NCI-H1092 treated with DMSO at 0.1 percent for 48 hours (cell line): ENCODE data around the gene F2RL2.

Experiments used
- DNase-seq: peaks from one replicate; lab custom pipeline; 2025; lab: John Stamatoyannopoulos, UW

The F2RL2 gene

GRCh38 chr5:76622973-76623596 is at the start of gene F2RL2:
Gene F2RL2, minus strand, starts transcription at chr5:76623403. Its CDS starts 173 bp downstream, at chr5:76623230.
- DNase-seq, result no peak

- no peak for DNase-seq
Measured at GRCh38 chr5:76672242-76672641, 49.0 kb upstream of the F2RL2 start.

- DNase-seq, result no peak
Measured at GRCh38 chr5:76670508-76670907, 47.3 kb upstream of the F2RL2 start.

- no peak for DNase-seq
Measured at GRCh38 chr5:76669245-76669644, 46.0 kb upstream of the F2RL2 start.

- DNase-seq, result no peak
Measured at GRCh38 chr5:76667495-76667894, 44.3 kb upstream of the F2RL2 start.

- DNase-seq, result no peak
Measured at GRCh38 chr5:76664079-76664478, 40.9 kb upstream of the F2RL2 start.

- DNase-seq, result no peak
Measured at GRCh38 chr5:76663573-76663972, 40.4 kb upstream of the F2RL2 start.

- no peak for DNase-seq
Measured at GRCh38 chr5:76662521-76662920, 39.3 kb upstream of the F2RL2 start.

GRCh38 chr5:76660360-76660759 is 37.2 kb upstream of the F2RL2 start:
- no peak for DNase-seq

- DNase-seq, result no peak
Measured at GRCh38 chr5:76657683-76658311, 34.6 kb upstream of the F2RL2 start.

- no peak for DNase-seq
Measured at GRCh38 chr5:76657091-76657490, 33.9 kb upstream of the F2RL2 start.

GRCh38 chr5:76652809-76653414 is 29.7 kb upstream of the F2RL2 start:
- no peak for DNase-seq

- DNase-seq, result no peak
Measured at GRCh38 chr5:76649140-76649539, 25.9 kb upstream of the F2RL2 start.

GRCh38 chr5:76643371-76643770 is 20.2 kb upstream of the F2RL2 start:
- DNase-seq, result no peak

- DNase-seq, result no peak
Measured at GRCh38 chr5:76642390-76643040, 19.3 kb upstream of the F2RL2 start.

- no peak for DNase-seq
Measured at GRCh38 chr5:76641514-76642120, 18.4 kb upstream of the F2RL2 start.

GRCh38 chr5:76638479-76638878 is 15.3 kb upstream of the F2RL2 start:
- DNase-seq, result no peak

GRCh38 chr5:76637490-76637889 is 14.3 kb upstream of the F2RL2 start:
- DNase-seq, result no peak

GRCh38 chr5:76634661-76635060 is 11.5 kb upstream of the F2RL2 start:
- no peak for DNase-seq

- no peak for DNase-seq
Measured at GRCh38 chr5:76626738-76627137, 3.5 kb upstream of the F2RL2 start.

- DNase-seq, result no peak
Measured at GRCh38 chr5:76625087-76625815, 2.0 kb upstream of the F2RL2 start.

GRCh38 chr5:76622076-76622475 is 1.1 kb downstream of the F2RL2 start:
- no peak for DNase-seq
